GDM1 (cell line): ENCODE results near the gene SRSF6.
A peak's percentile ranks its signal among the peaks of the same experiment; 100 is the strongest.
"Not testable (repeated sequence)": the region's sequence is repeated elsewhere in the genome, so short reads cannot be mapped to it uniquely, and the experiment has no call there.

ENCODE experiments used
- DNase-seq: peaks from one replicate; lab custom pipeline; 2025; lab: John Stamatoyannopoulos, UW

Gene SRSF6

GRCh38 chr20:43457640-43458421 lies at the start of gene SRSF6:
Gene SRSF6 (plus strand): TSS chr20:43457896. CDS start chr20:43458034, 138 bp downstream.
- DNase-seq: peak; percentile 82

- DNase-seq: no peak
Observed at GRCh38 chr20:43408848-43409576, 48.7 kb upstream of the SRSF6 start.

GRCh38 chr20:43409577-43409913 lies 48.2 kb upstream of the SRSF6 start:
- DNase-seq: no peak

GRCh38 chr20:43415661-43416430 lies 41.9 kb upstream of the SRSF6 start:
- DNase-seq: no peak

GRCh38 chr20:43416591-43417228 lies 41.0 kb upstream of the SRSF6 start:
- no peak for DNase-seq

GRCh38 chr20:43420192-43420591 lies 37.5 kb upstream of the SRSF6 start:
- no peak for DNase-seq

- not testable (repeated sequence) for DNase-seq
Observed at GRCh38 chr20:43420913-43421312, 36.8 kb upstream of the SRSF6 start.

GRCh38 chr20:43426172-43426571 lies 31.5 kb upstream of the SRSF6 start:
- no peak for DNase-seq

GRCh38 chr20:43430265-43431133 lies 27.2 kb upstream of the SRSF6 start:
- no peak for DNase-seq

GRCh38 chr20:43431134-43431519 lies 26.6 kb upstream of the SRSF6 start:
- DNase-seq: no peak

GRCh38 chr20:43432498-43432897 lies 25.2 kb upstream of the SRSF6 start:
- DNase-seq: no peak

- DNase-seq: no peak
Observed at GRCh38 chr20:43433250-43433854, 24.3 kb upstream of the SRSF6 start.

GRCh38 chr20:43434565-43434964 lies 23.1 kb upstream of the SRSF6 start:
- no peak for DNase-seq

GRCh38 chr20:43438578-43439316 lies 18.9 kb upstream of the SRSF6 start:
- no peak for DNase-seq

- DNase-seq: no peak
Observed at GRCh38 chr20:43440531-43440930, 17.2 kb upstream of the SRSF6 start.

- DNase-seq: no peak
Observed at GRCh38 chr20:43442282-43442880, 15.3 kb upstream of the SRSF6 start.

- DNase-seq: no peak
Observed at GRCh38 chr20:43444107-43444506, 13.6 kb upstream of the SRSF6 start.

- peak; percentile 57 for DNase-seq
Observed at GRCh38 chr20:43446361-43446879, 11.3 kb upstream of the SRSF6 start.

- not testable (repeated sequence) for DNase-seq
Observed at GRCh38 chr20:43448431-43448747, 9.3 kb upstream of the SRSF6 start.
